Naive thymus-derived CD4-positive, alpha-beta T cell (primary cell): ENCODE data around the gene IQGAP2. TPM values are rescaled to one million over a fixed set of nuclear protein-coding genes. Genes with fewer than 3 reads are reported as not detected.
"Not testable (repeated sequence)": the region's sequence is repeated elsewhere in the genome, so short reads cannot be mapped to it uniquely, and the experiment has no call there.

Experiments
- ATAC-seq: fragments of 150-1000 bp; cut with Tn5 transposase; 2 replicates; pipeline ENCODE4 v1.10.0; 2021; ENCODE audit warnings: mild to moderate bottlenecking, moderate library complexity
- CTCF ChIA-PET: fragments of 350-600 bp; sonication (Branson Sonifier 250); formaldehyde crosslinking; loops from one replicate; lab custom pipeline; 2021; ENCODE audit warnings: antibody characterized with exemption; lab: Charles Lee
- POLR2A ChIA-PET: fragments of 350-600 bp; sonication (Branson Sonifier 250); formaldehyde crosslinking; loops from one replicate; lab custom pipeline; 2021; ENCODE audit warnings: antibody characterized with exemption, inconsistent platforms; lab: Charles Lee
- DNase-seq, 9 donors: peaks; one replicate each; pipeline versions ENCODE4 v3.0.0 to v3.0.0-alpha.2; 2020 to 2022; ENCODE audit warnings: mixed read lengths in 1 of 9
- H3K27ac ChIP-seq: one replicate; pipeline ENCODE4 v1.7.0; 2013; ENCODE audit warnings: mild to moderate bottlenecking, low read depth, low read length, moderate library complexity
- H3K27me3 ChIP-seq, 2 donors: one replicate each; pipeline ENCODE4 v1.7.0; 2013; ENCODE audit warnings: low read length in 2 of 2, mild to moderate bottlenecking in 2 of 2, moderate library complexity in 2 of 2; ENCODE audit not compliant: control insufficient read depth in 2 of 2, insufficient read depth in 2 of 2
- H3K36me3 ChIP-seq, 3 experiments: 1 replicate in 2 of 3; 2 replicates in 1 of 3; pipeline ENCODE4 v1.7.0; 2013; ENCODE audit warnings: low read length in 3 of 3, mild to moderate bottlenecking in 3 of 3, moderate library complexity in 1 of 3; ENCODE audit not compliant: insufficient read depth in 3 of 3, control insufficient read depth in 2 of 3
- H3K4me1 ChIP-seq, 2 donors: one replicate each; pipeline ENCODE4 v1.7.0; 2013; ENCODE audit warnings: low read length in 2 of 2, mild to moderate bottlenecking in 2 of 2, moderate library complexity in 1 of 2; ENCODE audit not compliant: control insufficient read depth in 2 of 2, insufficient read depth in 2 of 2
- H3K4me3 ChIP-seq: 2 replicates; pipeline ENCODE4 v1.7.0; 2013; ENCODE audit warnings: mild to moderate bottlenecking, low read length
- H3K9me3 ChIP-seq, 3 experiments: 1 replicate in 2 of 3; 2 replicates in 1 of 3; pipeline ENCODE4 v1.7.0; 2013; ENCODE audit warnings: low read length in 3 of 3; ENCODE audit not compliant: control insufficient read depth in 2 of 3
- H3K27ac Mint-ChIP-seq, 9 donors: one replicate each; pipeline ENCODE4 v1.8.0; 2020 to 2022; ENCODE audit warnings: mixed read lengths in 9 of 9, mild to moderate bottlenecking in 8 of 9, moderate library complexity in 5 of 9, inconsistent platforms in 2 of 9
- H3K27me3 Mint-ChIP-seq, 5 donors: one replicate each; pipeline ENCODE4 v1.8.0; 2021 to 2022; ENCODE audit warnings: mixed read lengths in 5 of 5, mild to moderate bottlenecking in 1 of 5
- H3K36me3 Mint-ChIP-seq, 5 donors: one replicate each; pipeline ENCODE4 v1.8.0; 2020 to 2022; ENCODE audit warnings: mixed read lengths in 5 of 5, mild to moderate bottlenecking in 3 of 5, inconsistent platforms in 1 of 5
- H3K4me1 Mint-ChIP-seq, 7 donors: one replicate each; pipeline ENCODE4 v1.8.0; 2020 to 2022; ENCODE audit warnings: mixed read lengths in 7 of 7, mild to moderate bottlenecking in 3 of 7, inconsistent platforms in 1 of 7
- H3K4me3 Mint-ChIP-seq, 10 donors: one replicate each; pipeline ENCODE4 v1.8.0; 2020 to 2022; ENCODE audit warnings: mild to moderate bottlenecking in 10 of 10, mixed read lengths in 10 of 10, moderate library complexity in 6 of 10, inconsistent platforms in 2 of 10
- H3K9me3 Mint-ChIP-seq, 11 donors: one replicate each; pipeline ENCODE4 v1.8.0; 2020 to 2022; ENCODE audit warnings: mixed read lengths in 11 of 11, mild to moderate bottlenecking in 4 of 11, inconsistent platforms in 1 of 11, moderate library complexity in 1 of 11
- intact Hi-C, 2 donors: fragments of 100-400 bp; cut with micrococcal nuclease; formaldehyde crosslinking; loops; one replicate each; pipeline ENCODE4 v1.15.1; 2023
- polyA plus RNA-seq, 2 donors: library from polyadenylated mRNA; unstranded; fragments of 300-500 nt; fragmentation: Illumina TruSeq; gene quantifications; one replicate each; pipeline ENCODE4 v1.2.3, GENCODE V29; 2021
- total RNA-seq, 6 experiments: library from RNA in 5 of 6; stranded (reverse) in 5 of 6; gene quantifications; 1 replicate in 5 of 6; 2 replicates in 1 of 6; pipeline ENCODE4 v1.2.3 and lab custom pipeline; 2021 to 2026

IQGAP2 gene
- total and polyA plus RNA-seq, 7 experiments from 2014 or later = 19.0 to 114 (median 86.3) TPM

DNA sequence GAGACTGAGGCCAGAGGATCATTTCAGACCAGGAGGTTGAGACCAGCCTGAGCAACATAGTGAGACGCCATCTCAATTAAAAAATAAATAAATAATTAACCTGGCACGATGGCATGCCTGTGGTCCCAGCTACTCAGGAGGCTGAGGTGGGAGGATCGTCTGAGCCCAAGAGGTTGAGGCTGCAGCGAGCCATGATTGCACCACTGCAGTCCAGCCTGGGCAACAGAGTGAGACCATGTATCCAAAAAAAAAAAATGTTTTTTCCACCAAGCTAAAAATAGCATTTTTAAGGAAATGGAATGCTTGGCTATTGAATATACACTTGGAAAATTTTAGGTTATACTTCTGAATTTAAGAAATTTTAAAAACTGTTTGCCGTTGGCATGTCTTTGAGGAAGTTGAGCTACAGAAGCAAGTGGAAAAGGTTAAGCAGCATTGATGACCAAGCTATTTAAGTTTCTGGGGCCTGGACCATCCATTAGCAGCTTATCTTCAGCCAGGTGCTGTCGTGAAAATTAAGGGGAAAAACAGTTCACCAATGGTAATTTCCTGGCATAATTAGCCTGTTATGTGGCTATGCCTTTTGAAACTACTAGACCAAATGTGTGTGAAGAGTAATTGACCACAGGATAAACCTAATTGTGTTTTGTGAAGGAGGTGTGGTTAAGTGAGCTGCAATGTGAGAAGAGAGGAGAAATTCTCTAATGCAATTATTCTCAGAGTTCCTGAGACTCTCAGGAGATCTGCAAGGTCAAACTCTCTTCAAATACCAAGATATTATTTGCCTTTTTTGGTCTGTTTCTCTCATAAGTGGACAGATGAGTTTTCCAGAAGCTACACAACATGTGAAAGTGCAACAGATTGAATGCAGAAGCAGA lies 333.8 kb downstream of the IQGAP2 start:
- ChIA-PET POLR2A (no interaction called here), CTCF (interaction anchor here (0.6 to 1.0 kb wide), 2 partner anchors 38 to 1862 kb away, joined by 3 read pairs; no protein-coding TSS in a partner anchor)
- Histone ChIP-seq H3K9me3 (no peaks in the 10 kb centered on the region), H3K4me1 (peaks cover 5 to 70% of the 10 kb centered on the region in 2 donors), H3K27me3 (no peaks in the 10 kb centered on the region), H3K27ac (no peak overlapping the region), H3K4me3 (no peak overlapping the region), H3K36me3 (no peaks in the 10 kb centered on the region)
- Mint-ChIP-seq H3K4me1 (peaks cover 8 to 49% (median 11%) of the 10 kb centered on the region in 7 donors), H3K27me3 (peaks cover 3 to 11% (median 5%) of the 10 kb centered on the region in 5 donors), H3K36me3 (peaks cover 0 to 19% (median 4%) of the 10 kb centered on the region in 5 donors), H3K4me3 (peak overlapping the region in 2 of 10 donors; percentile 51 to 69), H3K27ac (peak overlapping the region in 2 of 9 donors; percentile 71 to 79), H3K9me3 (peaks cover 0 to 4% (median 0%) of the 10 kb centered on the region in 11 donors)
- DNase-seq (no peak), ATAC-seq (no peak)
- intact Hi-C loops = no loop called here

DNA sequence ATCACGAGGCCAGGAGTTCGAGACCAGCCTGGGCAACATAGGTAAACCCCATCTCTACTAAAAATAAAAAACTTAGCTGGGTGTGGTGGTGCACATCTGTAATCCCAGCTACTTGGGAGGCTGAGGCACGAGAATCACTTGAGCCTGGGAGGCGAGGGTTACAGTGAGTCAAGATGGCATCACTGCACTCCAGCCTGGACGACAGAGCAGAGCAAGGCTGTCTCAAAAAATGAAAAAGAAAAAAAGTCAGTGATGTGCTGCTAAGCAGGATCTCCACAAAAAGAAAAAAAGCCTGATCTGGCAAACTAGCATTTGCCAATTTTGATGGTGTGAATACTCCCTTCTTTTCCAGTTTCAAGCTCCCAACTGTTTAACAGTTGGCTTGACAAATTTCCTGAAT lies 334.8 kb downstream of the IQGAP2 start:
- POLR2A ChIA-PET = no interaction called here
- no peak for ATAC-seq
- no peak overlapping the region for H3K4me3 ChIP-seq
- no peaks in the 10 kb centered on the region for H3K36me3 ChIP-seq
- intact Hi-C loops = no loop called here
- peaks cover 3 to 5% (median 4%) of the 10 kb centered on the region in 5 donors for H3K27me3 Mint-ChIP-seq
- peaks cover 0 to 13% (median 4%) of the 10 kb centered on the region in 5 donors for H3K36me3 Mint-ChIP-seq
- peaks cover 8 to 49% (median 11%) of the 10 kb centered on the region in 7 donors for H3K4me1 Mint-ChIP-seq
- no peak overlapping the region for H3K27ac ChIP-seq
- H3K27ac Mint-ChIP-seq = peak overlapping the region in 1 of 9 donors; percentile 93
- CTCF ChIA-PET = no interaction called here
- H3K4me3 Mint-ChIP-seq = no peak overlapping the region
- DNase-seq = no peak
- peaks cover 5 to 61% of the 10 kb centered on the region in 2 donors for H3K4me1 ChIP-seq
- H3K9me3 ChIP-seq = no peaks in the 10 kb centered on the region
- no peaks in the 10 kb centered on the region for H3K27me3 ChIP-seq
- peaks cover 0 to 3% (median 0%) of the 10 kb centered on the region in 11 donors for H3K9me3 Mint-ChIP-seq

DNA sequence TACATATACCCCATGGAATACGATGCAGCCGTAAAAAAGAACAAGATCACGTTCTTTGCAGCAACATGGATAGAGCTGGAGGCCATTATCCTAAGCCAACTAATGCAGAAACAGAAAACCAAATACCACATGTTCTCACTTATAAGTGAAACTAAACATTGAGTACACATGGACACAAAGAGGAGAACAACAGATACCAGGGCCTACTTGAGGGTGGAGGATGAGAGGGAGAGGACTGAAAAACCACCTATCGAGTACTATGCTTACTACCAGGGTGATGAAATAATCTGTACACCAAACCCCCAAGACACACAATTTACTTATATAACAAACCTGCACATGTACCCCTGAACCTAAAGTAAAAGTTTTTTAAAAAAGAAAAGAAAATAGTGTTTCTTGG lies 338.4 kb downstream of the IQGAP2 start:
- CTCF ChIA-PET = interaction anchor here (2.7 kb wide), 1 partner anchor 33 kb away, joined by 9 read pairs; no protein-coding TSS in a partner anchor
- POLR2A ChIA-PET, ATAC-seq, DNase-seq, H3K27me3 Mint-ChIP-seq, H3K4me3 Mint-ChIP-seq, H3K9me3 Mint-ChIP-seq, H3K4me3 ChIP-seq, H3K9me3 ChIP-seq, H3K36me3 ChIP-seq, H3K27me3 ChIP-seq, intact Hi-C loops, H3K36me3 Mint-ChIP-seq, H3K27ac ChIP-seq: not testable (repeated sequence)
- Mint-ChIP-seq H3K4me1 (peaks cover 4 to 37% (median 11%) of the 10 kb centered on the region in 7 donors), H3K27ac (peak overlapping the region in 4 of 9 donors; percentile 1 to 23 (median 8))
- peaks cover 5 to 37% of the 10 kb centered on the region in 2 donors for H3K4me1 ChIP-seq

DNA sequence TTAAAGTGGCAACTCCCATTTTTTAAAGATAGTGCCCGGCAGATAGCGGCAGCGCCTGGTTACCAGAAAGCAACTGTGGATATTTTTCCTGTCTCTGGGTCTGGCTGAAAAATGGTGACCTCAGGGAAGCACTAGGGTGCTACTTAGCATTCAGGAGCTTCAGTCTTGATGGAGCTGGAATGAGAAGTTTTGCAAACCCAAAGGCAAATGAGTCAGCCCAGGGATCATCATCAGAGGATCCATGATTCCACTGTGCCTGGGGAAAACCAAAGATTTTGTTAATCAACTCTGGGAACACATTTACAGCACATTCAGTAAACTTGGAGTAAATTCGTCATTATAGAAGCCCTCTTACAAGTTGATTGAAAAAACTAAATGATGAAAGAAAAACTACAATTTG lies 339.5 kb downstream of the IQGAP2 start:
- Mint-ChIP-seq H3K9me3 (peaks cover 0 to 1% (median 0%) of the 10 kb centered on the region in 11 donors), H3K4me1 (peaks cover 4 to 31% (median 11%) of the 10 kb centered on the region in 7 donors), H3K4me3 (no peak overlapping the region), H3K27ac (no peak overlapping the region), H3K36me3 (peaks cover 0 to 6% (median 0%) of the 10 kb centered on the region in 5 donors), H3K27me3 (no peaks in the 10 kb centered on the region)
- peaks cover 5 to 26% of the 10 kb centered on the region in 2 donors for H3K4me1 ChIP-seq
- CTCF ChIA-PET = interaction anchor here (2.7 kb wide), 1 partner anchor 32 kb away, joined by 9 read pairs; no protein-coding TSS in a partner anchor
- H3K27ac ChIP-seq = no peak overlapping the region
- H3K9me3 ChIP-seq = no peaks in the 10 kb centered on the region
- POLR2A ChIA-PET = no interaction called here
- intact Hi-C loops = no loop called here
- H3K27me3 ChIP-seq = no peaks in the 10 kb centered on the region
- no peaks in the 10 kb centered on the region for H3K36me3 ChIP-seq
- ATAC-seq = no peak
- H3K4me3 ChIP-seq = no peak overlapping the region
- DNase-seq = no peak

DNA sequence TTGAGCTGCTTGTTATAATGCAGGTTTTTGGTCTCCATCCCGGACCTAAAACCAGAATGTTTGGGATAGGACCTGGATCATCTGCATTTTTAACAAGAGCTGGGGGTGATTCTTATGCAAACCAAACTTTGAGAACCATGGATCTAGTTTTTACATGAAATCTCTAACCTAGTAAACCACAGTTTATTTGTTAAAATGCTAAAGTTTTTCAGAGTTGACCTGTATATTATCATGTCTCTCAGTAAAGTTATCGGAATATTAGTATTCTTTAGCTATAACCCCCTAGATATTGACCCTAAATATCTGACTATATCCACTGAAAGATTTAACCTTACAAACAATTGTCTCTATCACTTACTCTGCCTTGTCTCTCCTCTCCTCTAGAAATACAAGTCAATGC lies 341.5 kb downstream of the IQGAP2 start:
- Histone ChIP-seq H3K27me3 (no peaks in the 10 kb centered on the region), H3K4me3 (no peak overlapping the region), H3K27ac (no peak overlapping the region), H3K36me3 (no peaks in the 10 kb centered on the region), H3K4me1 (peaks cover 0 to 8% of the 10 kb centered on the region in 2 donors), H3K9me3 (no peaks in the 10 kb centered on the region)
- Mint-ChIP-seq H3K27me3 (peaks cover 0 to 8% (median 4%) of the 10 kb centered on the region in 5 donors), H3K36me3 (peaks cover 0 to 6% (median 0%) of the 10 kb centered on the region in 5 donors), H3K4me3 (no peak overlapping the region), H3K9me3 (peaks cover 0 to 3% (median 0%) of the 10 kb centered on the region in 11 donors), H3K4me1 (peaks cover 0 to 13% (median 1%) of the 10 kb centered on the region in 7 donors), H3K27ac (no peak overlapping the region)
- DNase-seq (no peak), ATAC-seq (no peak)
- POLR2A ChIA-PET = interaction anchor here (0.6 kb wide), 1 partner anchor 1035 kb away, joined by 3 read pairs; no protein-coding TSS in a partner anchor
- intact Hi-C loops = no loop called here
- CTCF ChIA-PET = interaction anchor here (1.1 kb wide), 1 partner anchor 30 kb away, joined by 4 read pairs; no protein-coding TSS in a partner anchor

DNA sequence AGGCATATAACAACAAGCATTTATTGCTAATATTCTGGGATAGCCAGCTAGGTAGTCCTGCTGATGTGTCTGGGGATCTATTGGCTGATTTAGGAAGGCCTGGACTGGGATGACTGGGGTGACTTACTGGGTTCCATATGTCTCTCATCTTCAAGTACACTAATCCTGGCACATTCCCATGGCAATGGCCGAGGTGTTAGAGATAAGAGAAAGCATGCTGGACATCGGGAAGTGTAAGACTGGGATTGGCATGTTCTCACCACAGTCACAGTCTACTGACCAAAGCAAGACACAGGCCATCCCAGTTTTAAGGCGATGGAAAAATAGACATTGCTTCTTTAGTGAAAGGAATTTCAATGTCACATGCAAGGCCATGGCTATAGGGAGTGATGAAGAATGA lies 342.6 kb downstream of the IQGAP2 start:
- H3K36me3 ChIP-seq = no peaks in the 10 kb centered on the region
- H3K4me3 ChIP-seq = no peak overlapping the region
- H3K9me3 ChIP-seq = no peaks in the 10 kb centered on the region
- no peak overlapping the region for H3K27ac ChIP-seq
- ChIA-PET CTCF (no interaction called here), POLR2A (no interaction called here)
- no peak for ATAC-seq
- H3K27ac Mint-ChIP-seq = no peak overlapping the region
- H3K4me1 ChIP-seq = no peaks in the 10 kb centered on the region
- no peaks in the 10 kb centered on the region for H3K27me3 ChIP-seq
- H3K4me1 Mint-ChIP-seq = peaks cover 0 to 10% (median 0%) of the 10 kb centered on the region in 7 donors
- intact Hi-C loops = no loop called here
- H3K27me3 Mint-ChIP-seq = peaks cover 0 to 11% (median 8%) of the 10 kb centered on the region in 5 donors
- peaks cover 0 to 3% (median 0%) of the 10 kb centered on the region in 11 donors for H3K9me3 Mint-ChIP-seq
- no peak for DNase-seq
- H3K36me3 Mint-ChIP-seq = peaks cover 0 to 6% (median 0%) of the 10 kb centered on the region in 5 donors
- H3K4me3 Mint-ChIP-seq = no peak overlapping the region
